Activated T-cell treated with anti-CD3 and anti-CD28 coated beads, Interleukin-2, amount 50 U/mL, for 72 hours (primary cell): ENCODE data around the gene KHDC1. TPM values are rescaled to one million over a fixed set of nuclear protein-coding genes. Genes with fewer than 3 reads are reported as not detected.
A peak's percentile ranks its signal among the peaks of the same experiment; 100 is the strongest.
"Not testable (repeated sequence)": the region's sequence is repeated elsewhere in the genome, so short reads cannot be mapped to it uniquely, and the experiment has no call there.

Source experiments
- ATAC-seq, 2 donors: fragments of 150-1000 bp; cut with Tn5 transposase; replicated peaks in 1 of 2; 2 replicates each; pipeline ENCODE4 v1.10.0; 2021; ENCODE audit warnings: moderate library complexity in 2 of 2, mild to moderate bottlenecking in 1 of 2
- DNase-seq, 2 donors: peaks; one replicate each; pipeline ENCODE4 v3.0.0; 2021 to 2022; ENCODE audit warnings: mixed read lengths in 1 of 2
- H3K27ac Mint-ChIP-seq: one replicate; pipeline ENCODE4 v1.8.0; 2022; ENCODE audit warnings: mild to moderate bottlenecking, moderate library complexity, mixed read lengths
- H3K27me3 Mint-ChIP-seq: one replicate; pipeline ENCODE4 v1.8.0; 2022; ENCODE audit warnings: low read depth, mixed read lengths
- H3K36me3 Mint-ChIP-seq, 2 donors: one replicate each; pipeline ENCODE4 v1.8.0; 2022; ENCODE audit warnings: mixed read lengths in 2 of 2, mild to moderate bottlenecking in 1 of 2; ENCODE audit not compliant: insufficient read depth in 2 of 2
- H3K4me1 Mint-ChIP-seq: one replicate; pipeline ENCODE4 v1.8.0; 2022; ENCODE audit warnings: low read depth, mixed read lengths
- H3K4me3 Mint-ChIP-seq, 2 donors: one replicate each; pipeline ENCODE4 v1.8.0; 2022; ENCODE audit warnings: mild to moderate bottlenecking in 2 of 2, mixed read lengths in 2 of 2, moderate library complexity in 2 of 2
- H3K9me3 Mint-ChIP-seq, 2 donors: one replicate each; pipeline ENCODE4 v1.8.0; 2022; ENCODE audit warnings: mixed read lengths in 2 of 2
- total RNA-seq, 2 donors: library from RNA; stranded (reverse); gene quantifications; one replicate each; pipeline ENCODE4 v1.2.3, GENCODE V29; 2022

KHDC1 gene
- total RNA-seq, 2 donors from 2014 or later = 3.4 to 3.7 TPM

GRCh38 chr6:73234733-73235132, 28.3 kb downstream of the KHDC1 start:
- Mint-ChIP-seq H3K36me3 (no peaks in the 10 kb centered on the region), H3K4me3 (no peak overlapping the region), H3K9me3 (no peaks in the 10 kb centered on the region), H3K27me3 (no peaks in the 10 kb centered on the region), H3K4me1 (no peaks in the 10 kb centered on the region), H3K27ac (no peak overlapping the region)
- DNase-seq (no peak), ATAC-seq (no peak)

GRCh38 chr6:73233971-73234370, 29.0 kb downstream of the KHDC1 start:
- not testable (repeated sequence) for DNase-seq, H3K4me3 Mint-ChIP-seq, H3K27me3 Mint-ChIP-seq, H3K36me3 Mint-ChIP-seq, H3K4me1 Mint-ChIP-seq, H3K9me3 Mint-ChIP-seq, ATAC-seq, H3K27ac Mint-ChIP-seq

- Mint-ChIP-seq H3K4me3 (no peak overlapping the region), H3K27me3 (no peaks in the 10 kb centered on the region)
- ATAC-seq = no peak
Observed at GRCh38 chr6:73233048-73233447, 29.9 kb downstream of the KHDC1 start.

GRCh38 chr6:73231986-73232391, 31.0 kb downstream of the KHDC1 start:
- no peaks in the 10 kb centered on the region for H3K9me3 Mint-ChIP-seq
- ATAC-seq = peak in 1 of 2 donors; percentile 44
- H3K4me3 Mint-ChIP-seq = no peak overlapping the region
- no peaks in the 10 kb centered on the region for H3K4me1 Mint-ChIP-seq
- no peak for DNase-seq
- H3K27ac Mint-ChIP-seq = no peak overlapping the region
- H3K27me3 Mint-ChIP-seq = no peaks in the 10 kb centered on the region
- no peaks in the 10 kb centered on the region for H3K36me3 Mint-ChIP-seq

More at GRCh38 chr6:73233048-73233447, 29.9 kb downstream of the KHDC1 start:
- H3K4me1 Mint-ChIP-seq = no peaks in the 10 kb centered on the region
- no peaks in the 10 kb centered on the region for H3K9me3 Mint-ChIP-seq
- no peaks in the 10 kb centered on the region for H3K36me3 Mint-ChIP-seq
- H3K27ac Mint-ChIP-seq = no peak overlapping the region
- DNase-seq = no peak

GRCh38 chr6:73227606-73228255, 35.3 kb downstream of the KHDC1 start:
- no peaks in the 10 kb centered on the region for H3K36me3 Mint-ChIP-seq
- H3K27ac Mint-ChIP-seq = no peak overlapping the region
- H3K4me1 Mint-ChIP-seq = peaks cover 5% of the 10 kb centered on the region
- H3K4me3 Mint-ChIP-seq = no peak overlapping the region
- ATAC-seq = no peak
- H3K9me3 Mint-ChIP-seq = no peaks in the 10 kb centered on the region
- H3K27me3 Mint-ChIP-seq = no peaks in the 10 kb centered on the region
- no peak for DNase-seq

- Mint-ChIP-seq H3K27ac (no peak within 1 kb of the TSS), H3K27me3 (no peaks in the 10 kb centered on the region), H3K9me3 (no peaks in the 10 kb centered on the region), H3K4me1 (peaks cover 5% of the 10 kb centered on the region), H3K36me3 (no peaks in the 10 kb centered on the region), H3K4me3 (no peak within 1 kb of the TSS)
- ATAC-seq (no peak), DNase-seq (no peak)
Observed at GRCh38 chr6:73225396-73225795, 37.6 kb downstream of the KHDC1 start, which contains the start of gene KHDC1L. KHDC1L (minus strand) TSS chr6:73225496; CDS start chr6:73225408, 88 bp downstream.

GRCh38 chr6:73216859-73217258, 46.1 kb downstream of the KHDC1 start:
- H3K27me3 Mint-ChIP-seq = no peaks in the 10 kb centered on the region
- H3K4me1 Mint-ChIP-seq = no peaks in the 10 kb centered on the region
- DNase-seq (no peak), ATAC-seq (no peak)
- H3K36me3 Mint-ChIP-seq = no peaks in the 10 kb centered on the region
- H3K27ac Mint-ChIP-seq = no peak overlapping the region
- peaks cover 0 to 1% of the 10 kb centered on the region in 2 donors for H3K9me3 Mint-ChIP-seq
- no peak overlapping the region for H3K4me3 Mint-ChIP-seq

- Mint-ChIP-seq H3K4me3 (no peak overlapping the region), H3K9me3 (no peaks in the 10 kb centered on the region), H3K4me1 (no peaks in the 10 kb centered on the region), H3K36me3 (no peaks in the 10 kb centered on the region), H3K27me3 (no peaks in the 10 kb centered on the region), H3K27ac (no peak overlapping the region)
- DNase-seq (no peak), ATAC-seq (no peak)
Observed at GRCh38 chr6:73209117-73209516, 53.9 kb downstream of the KHDC1 start.

GRCh38 chr6:73207221-73207837, 55.7 kb downstream of the KHDC1 start:
- Mint-ChIP-seq H3K4me3 (no peak overlapping the region), H3K27me3 (no peaks in the 10 kb centered on the region), H3K9me3 (no peaks in the 10 kb centered on the region), H3K4me1 (no peaks in the 10 kb centered on the region), H3K36me3 (no peaks in the 10 kb centered on the region), H3K27ac (no peak overlapping the region)
- DNase-seq (no peak), ATAC-seq (no peak)

- no peak for DNase-seq
- no peak overlapping the region for H3K27ac Mint-ChIP-seq
- no peaks in the 10 kb centered on the region for H3K9me3 Mint-ChIP-seq
- H3K4me3 Mint-ChIP-seq = no peak overlapping the region
- no peaks in the 10 kb centered on the region for H3K27me3 Mint-ChIP-seq
- no peak for ATAC-seq
- H3K36me3 Mint-ChIP-seq = no peaks in the 10 kb centered on the region
- no peaks in the 10 kb centered on the region for H3K4me1 Mint-ChIP-seq
Observed at GRCh38 chr6:73204252-73204651, 58.7 kb downstream of the KHDC1 start.

- Mint-ChIP-seq H3K4me1 (no peaks in the 10 kb centered on the region), H3K4me3 (no peak overlapping the region), H3K36me3 (no peaks in the 10 kb centered on the region), H3K27me3 (no peaks in the 10 kb centered on the region), H3K9me3 (no peaks in the 10 kb centered on the region), H3K27ac (no peak overlapping the region)
- DNase-seq (no peak), ATAC-seq (no peak)
Observed at GRCh38 chr6:73203098-73203497, 59.9 kb downstream of the KHDC1 start.

- no peak for DNase-seq
- Mint-ChIP-seq H3K9me3 (no peaks in the 10 kb centered on the region), H3K36me3 (no peaks in the 10 kb centered on the region), H3K4me3 (no peak overlapping the region), H3K27ac (no peak overlapping the region), H3K4me1 (no peaks in the 10 kb centered on the region), H3K27me3 (no peaks in the 10 kb centered on the region)
- ATAC-seq = no peak
Observed at GRCh38 chr6:73200735-73201134, 62.3 kb downstream of the KHDC1 start.

- no peak overlapping the region for H3K4me3 Mint-ChIP-seq
- no peak for DNase-seq
Observed at GRCh38 chr6:73200247-73200646, 62.7 kb downstream of the KHDC1 start.

GRCh38 chr6:73194744-73195143, 68.3 kb downstream of the KHDC1 start:
- no peak overlapping the region for H3K27ac Mint-ChIP-seq

More at GRCh38 chr6:73200247-73200646, 62.7 kb downstream of the KHDC1 start:
- Mint-ChIP-seq H3K27ac (no peak overlapping the region), H3K36me3 (no peaks in the 10 kb centered on the region), H3K9me3 (no peaks in the 10 kb centered on the region), H3K27me3 (no peaks in the 10 kb centered on the region), H3K4me1 (no peaks in the 10 kb centered on the region)
- ATAC-seq = no peak

More at GRCh38 chr6:73194744-73195143, 68.3 kb downstream of the KHDC1 start:
- DNase-seq = no peak
- no peaks in the 10 kb centered on the region for H3K27me3 Mint-ChIP-seq
- no peaks in the 10 kb centered on the region for H3K9me3 Mint-ChIP-seq
- no peak overlapping the region for H3K4me3 Mint-ChIP-seq
- no peaks in the 10 kb centered on the region for H3K4me1 Mint-ChIP-seq
- no peaks in the 10 kb centered on the region for H3K36me3 Mint-ChIP-seq
- ATAC-seq = no peak
